ENCODE measurements around the gene ARPC5L.
A peak's percentile ranks its signal among the peaks of the same experiment; 100 is the strongest.

The ARPC5L gene

GRCh38 chr9:124857533-124858162 lies 4.3 kb upstream of the ARPC5L start:
- DNase-seq = no peak
- in situ Hi-C loops (cut with HindIII; ENCODE audit: low pct_ligation_motif_present, low pct_unique_long_range_greater_than_20kb, low sequenced_read_pairs) = no loop called here

- DNase-seq = no peak
- in situ Hi-C loops (cut with HindIII; ENCODE audit: low pct_ligation_motif_present, low pct_unique_long_range_greater_than_20kb, low sequenced_read_pairs) = no loop called here
These were observed 3.4 kb upstream of the ARPC5L start for GRCh38 chr9:124858330-124859046.

GRCh38 chr9:124859803-124860581 lies 1.9 kb upstream of the ARPC5L start:
- no peak for DNase-seq
- in situ Hi-C loops (cut with HindIII; ENCODE audit: low pct_ligation_motif_present, low pct_unique_long_range_greater_than_20kb, low sequenced_read_pairs) = no loop called here

- in situ Hi-C loops (cut with HindIII; ENCODE audit: low pct_ligation_motif_present, low pct_unique_long_range_greater_than_20kb, low sequenced_read_pairs) = no loop called here
- DNase-seq = no peak
These were observed 1.2 kb upstream of the ARPC5L start for GRCh38 chr9:124860582-124861341.

GRCh38 chr9:124863371-124863871 lies 1.5 kb downstream of the ARPC5L start:
- in situ Hi-C loops (cut with HindIII; ENCODE audit: low pct_ligation_motif_present, low pct_unique_long_range_greater_than_20kb, low sequenced_read_pairs) = no loop called here
- no peak for DNase-seq

GRCh38 chr9:124868511-124869465 lies 6.9 kb downstream of the ARPC5L start:
- DNase-seq = peak; percentile 84
- in situ Hi-C loops (cut with HindIII; ENCODE audit: low pct_ligation_motif_present, low pct_unique_long_range_greater_than_20kb, low sequenced_read_pairs) = no loop called here

GRCh38 chr9:124869466-124869985 lies 7.6 kb downstream of the ARPC5L start:
- in situ Hi-C loops (cut with HindIII; ENCODE audit: low pct_ligation_motif_present, low pct_unique_long_range_greater_than_20kb, low sequenced_read_pairs) = no loop called here
- DNase-seq = peak; percentile 35

GRCh38 chr9:124869986-124870560 lies 8.1 kb downstream of the ARPC5L start:
- peak; percentile 39 for DNase-seq
- in situ Hi-C loops (cut with HindIII; ENCODE audit: low pct_ligation_motif_present, low pct_unique_long_range_greater_than_20kb, low sequenced_read_pairs) = no loop called here

- no peak for DNase-seq
- in situ Hi-C loops (cut with HindIII; ENCODE audit: low pct_ligation_motif_present, low pct_unique_long_range_greater_than_20kb, low sequenced_read_pairs) = no loop called here
These were observed 8.8 kb downstream of the ARPC5L start for GRCh38 chr9:124870723-124871122.

GRCh38 chr9:124871156-124871561 lies 9.2 kb downstream of the ARPC5L start:
- no peak for DNase-seq
- in situ Hi-C loops (cut with HindIII; ENCODE audit: low pct_ligation_motif_present, low pct_unique_long_range_greater_than_20kb, low sequenced_read_pairs) = no loop called here

- DNase-seq = no peak
- in situ Hi-C loops (cut with HindIII; ENCODE audit: low pct_ligation_motif_present, low pct_unique_long_range_greater_than_20kb, low sequenced_read_pairs) = no loop called here
These were observed 11.7 kb downstream of the ARPC5L start for GRCh38 chr9:124873664-124874063.

- DNase-seq = no peak
- in situ Hi-C loops (cut with HindIII; ENCODE audit: low pct_ligation_motif_present, low pct_unique_long_range_greater_than_20kb, low sequenced_read_pairs) = no loop called here
These were observed 13.6 kb downstream of the ARPC5L start for GRCh38 chr9:124875501-124875900.

GRCh38 chr9:124877021-124877782 lies 15.3 kb downstream of the ARPC5L start:
- in situ Hi-C loops (cut with HindIII; ENCODE audit: low pct_ligation_motif_present, low pct_unique_long_range_greater_than_20kb, low sequenced_read_pairs) = no loop called here
- no peak for DNase-seq

GRCh38 chr9:124878021-124878420 lies 16.1 kb downstream of the ARPC5L start:
- in situ Hi-C loops (cut with HindIII; ENCODE audit: low pct_ligation_motif_present, low pct_unique_long_range_greater_than_20kb, low sequenced_read_pairs) = no loop called here
- no peak for DNase-seq

- in situ Hi-C loops (cut with HindIII; ENCODE audit: low pct_ligation_motif_present, low pct_unique_long_range_greater_than_20kb, low sequenced_read_pairs) = no loop called here
- no peak for DNase-seq
These were observed 16.6 kb downstream of the ARPC5L start for GRCh38 chr9:124878518-124878917.

GRCh38 chr9:124879226-124879625 lies 17.3 kb downstream of the ARPC5L start:
- no peak for DNase-seq
- in situ Hi-C loops (cut with HindIII; ENCODE audit: low pct_ligation_motif_present, low pct_unique_long_range_greater_than_20kb, low sequenced_read_pairs) = no loop called here

Data from ACHN (cell line).